Peyer's patch (tissue), 4 donors: Measurements from ENCODE around the gene KRT7.

Experiments used
- POLR2A ChIP-seq, 2 donors: fragments of 450-650 bp; IDR thresholded peaks; one replicate each; pipeline ENCODE4 v1.5.1; 2017; ENCODE audit warnings: antibody characterized with exemption in 2 of 2, mild to moderate bottlenecking in 2 of 2, moderate library complexity in 2 of 2
- TF ChIP-seq, protein P1 (sequence below), 6 experiments: fragments of 450-650 bp in 4 of 6; fragments of 200-600 bp in 2 of 6; sonication (generic) in 1 of 6; IDR thresholded peaks; one replicate each; pipeline ENCODE4 v1.5.1; 2017 to 2019; ENCODE audit warnings: antibody characterized with exemption in 6 of 6, mild to moderate bottlenecking in 3 of 6, moderate library complexity in 1 of 6

DNA sequence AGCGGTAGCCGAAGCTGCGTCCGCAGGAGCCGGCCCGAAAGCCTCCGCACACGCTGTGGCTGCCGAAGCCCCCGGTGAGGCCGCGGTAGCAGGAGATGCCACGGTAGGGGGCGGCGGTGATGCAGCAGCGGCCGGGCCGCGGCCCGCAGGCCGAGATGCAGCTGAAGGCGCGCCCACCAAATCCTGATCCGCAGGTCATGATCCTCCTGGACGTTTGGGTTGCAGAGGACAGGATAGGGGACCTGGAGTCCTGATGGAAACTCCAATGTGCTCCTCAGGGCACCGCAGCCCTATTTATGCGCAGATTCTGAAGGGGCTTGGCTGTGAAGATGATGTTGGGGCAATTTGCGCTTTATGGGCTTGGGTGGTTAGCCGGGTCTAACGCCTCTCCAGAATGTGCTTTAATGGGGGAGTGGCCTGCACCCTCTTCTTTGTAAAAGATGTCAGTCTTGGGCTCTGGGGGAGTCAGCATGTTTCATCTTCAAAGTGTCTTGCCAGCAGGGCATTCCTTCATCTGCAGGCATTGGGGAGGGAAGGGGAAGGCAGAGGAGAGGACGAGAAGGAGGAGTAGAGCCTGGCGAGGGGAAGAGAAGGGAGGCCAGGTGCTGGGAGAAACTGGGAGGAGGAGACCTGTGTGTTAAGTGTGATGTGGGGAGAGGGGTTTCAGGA, 58.4 kb downstream of the KRT7 start, which contains the start of gene KRT81:
- TF ChIP-seq POLR2A (IDR thresholded peaks at IDR 0.05) = no peak
- TF ChIP-seq, protein P1, sequence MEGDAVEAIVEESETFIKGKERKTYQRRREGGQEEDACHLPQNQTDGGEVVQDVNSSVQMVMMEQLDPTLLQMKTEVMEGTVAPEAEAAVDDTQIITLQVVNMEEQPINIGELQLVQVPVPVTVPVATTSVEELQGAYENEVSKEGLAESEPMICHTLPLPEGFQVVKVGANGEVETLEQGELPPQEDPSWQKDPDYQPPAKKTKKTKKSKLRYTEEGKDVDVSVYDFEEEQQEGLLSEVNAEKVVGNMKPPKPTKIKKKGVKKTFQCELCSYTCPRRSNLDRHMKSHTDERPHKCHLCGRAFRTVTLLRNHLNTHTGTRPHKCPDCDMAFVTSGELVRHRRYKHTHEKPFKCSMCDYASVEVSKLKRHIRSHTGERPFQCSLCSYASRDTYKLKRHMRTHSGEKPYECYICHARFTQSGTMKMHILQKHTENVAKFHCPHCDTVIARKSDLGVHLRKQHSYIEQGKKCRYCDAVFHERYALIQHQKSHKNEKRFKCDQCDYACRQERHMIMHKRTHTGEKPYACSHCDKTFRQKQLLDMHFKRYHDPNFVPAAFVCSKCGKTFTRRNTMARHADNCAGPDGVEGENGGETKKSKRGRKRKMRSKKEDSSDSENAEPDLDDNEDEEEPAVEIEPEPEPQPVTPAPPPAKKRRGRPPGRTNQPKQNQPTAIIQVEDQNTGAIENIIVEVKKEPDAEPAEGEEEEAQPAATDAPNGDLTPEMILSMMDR (IDR thresholded peaks at IDR 0.05) = no peak
